SK-N-MC (cell line): ENCODE results near the gene CRKL.
"Not testable (repeated sequence)": the region's sequence is repeated elsewhere in the genome, so short reads cannot be mapped to it uniquely, and the experiment has no call there.

ENCODE experiments used
- DNase-seq: peaks from one replicate; pipeline ENCODE4 v3.0.0-alpha.2; 2011; ENCODE audit warnings: low read depth, low spot score
- H3K27ac ChIP-seq: fragments of 200-600 bp; sonication (generic); 2 replicates; pipeline ENCODE4 v1.5.1; 2016; ENCODE audit warnings: mixed run types
- H3K36me3 ChIP-seq: fragments of 200-600 bp; sonication (generic); 2 replicates; pipeline ENCODE4 v1.6.1; 2017; ENCODE audit warnings: antibody characterized with exemption, low read length, mixed read lengths; ENCODE audit not compliant: insufficient read depth
- H3K4me3 ChIP-seq: fragments of 200-600 bp; sonication (generic); 2 replicates; pipeline ENCODE4 v1.5.1; 2016
- H3K9ac ChIP-seq: fragments of 200-600 bp; sonication (generic); 2 replicates; pipeline ENCODE4 v1.8.0; 2017; ENCODE audit warnings: mixed run types, mixed read lengths; ENCODE audit not compliant: insufficient read length
- H3K9me3 ChIP-seq: fragments of 200-600 bp; sonication (generic); 2 replicates; pipeline ENCODE4 v1.6.1; 2017; ENCODE audit warnings: low read depth, mild to moderate bottlenecking, antibody characterized with exemption, low read length, moderate library complexity, mixed read lengths
- EZH2 ChIP-seq: fragments of 200-600 bp; sonication (generic); IDR thresholded peaks from one replicate; pipeline ENCODE4 v1.6.1; 2017; ENCODE audit warnings: antibody characterized with exemption
- FOXP2 ChIP-seq: optimal IDR thresholded peaks from 2 replicates; pipeline ENCODE3; 2011; ENCODE audit warnings: mild to moderate bottlenecking, moderate library complexity; ENCODE audit not compliant: insufficient read depth; ENCODE audit errors: extremely low read length, control extremely low read depth
- POLR2AphosphoS5 ChIP-seq: IDR thresholded peaks from 2 replicates; pipeline ENCODE4 v1.6.1; 2012; ENCODE audit warnings: mild to moderate bottlenecking, low read depth, low read length, borderline replicate concordance

CRKL gene

DNA sequence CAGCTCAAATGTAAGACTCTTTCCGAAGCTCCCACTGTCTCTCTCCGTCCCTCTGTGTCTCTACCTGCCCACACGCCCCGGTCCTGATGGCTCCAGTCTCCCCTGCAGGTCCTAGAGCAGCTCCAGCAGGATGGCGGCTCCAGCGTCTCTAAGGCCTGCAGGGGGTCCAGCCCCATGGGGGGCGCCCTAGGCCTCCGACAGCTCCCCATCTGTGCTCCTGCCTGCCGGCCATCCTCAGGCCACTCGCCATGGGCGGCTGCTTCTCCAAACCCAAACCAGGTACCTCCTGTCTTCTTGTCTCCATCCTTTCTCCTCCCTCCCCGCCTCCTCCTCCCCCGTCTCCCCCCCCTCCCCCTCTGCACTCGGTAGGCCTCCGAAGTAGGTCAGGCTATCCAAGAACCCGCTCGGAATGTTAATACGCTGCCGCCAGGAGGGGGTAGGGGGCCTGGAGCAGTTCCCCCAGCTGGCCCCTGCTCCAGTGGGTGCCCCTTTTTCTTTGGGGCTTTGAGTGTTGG, 50.5 kb downstream of the CRKL start:
- Histone ChIP-seq H3K36me3 (no peaks in the 10 kb centered on the region), H3K4me3 (no peak overlapping the region), H3K27ac (no peak overlapping the region), H3K9me3 (no peaks in the 10 kb centered on the region), H3K9ac (no peak overlapping the region)
- DNase-seq, result no peak
- TF ChIP-seq FOXP2 (no peak), POLR2AphosphoS5 (no peak), EZH2 (no peak)

DNA sequence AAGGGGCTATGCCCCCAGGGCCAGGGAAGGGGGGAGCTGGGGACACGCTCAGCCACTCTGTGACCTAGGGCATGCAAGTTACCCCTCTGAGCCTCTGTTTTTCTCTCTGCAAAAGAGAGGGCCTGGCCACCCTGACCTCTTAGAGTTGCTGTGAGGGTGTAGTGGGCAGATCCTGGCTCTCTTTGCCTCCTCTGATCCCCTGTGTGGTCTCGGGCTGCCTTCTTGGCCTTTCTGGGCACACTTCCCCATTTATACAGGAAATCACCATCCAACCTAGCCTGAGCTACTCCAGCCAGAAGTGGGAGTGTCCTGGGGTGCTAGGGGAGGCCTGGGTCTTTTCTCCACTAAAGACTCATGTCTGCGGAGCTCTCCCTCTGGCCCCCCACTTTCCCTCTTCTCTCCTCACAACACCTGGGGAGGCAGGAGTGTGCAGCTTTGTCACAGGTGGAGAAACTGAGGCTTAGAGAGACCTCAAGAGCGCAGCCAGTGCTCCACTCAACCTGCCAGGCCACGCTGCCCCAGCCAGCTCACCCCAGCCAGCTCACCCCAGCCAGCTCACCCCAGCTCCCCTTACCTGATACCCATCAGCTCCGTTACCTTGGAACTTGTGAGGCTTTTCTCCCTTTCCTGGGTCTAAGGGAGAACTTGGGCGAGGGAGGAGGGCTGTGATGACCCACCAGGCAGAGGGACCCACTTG, 51.2 kb downstream of the CRKL start:
- Histone ChIP-seq H3K9me3 (no peaks in the 10 kb centered on the region), H3K4me3 (no peak overlapping the region), H3K27ac (no peak overlapping the region), H3K36me3 (no peaks in the 10 kb centered on the region), H3K9ac (no peak overlapping the region)
- DNase-seq, result no peak
- TF ChIP-seq POLR2AphosphoS5 (no peak), FOXP2 (no peak), EZH2 (no peak)

DNA sequence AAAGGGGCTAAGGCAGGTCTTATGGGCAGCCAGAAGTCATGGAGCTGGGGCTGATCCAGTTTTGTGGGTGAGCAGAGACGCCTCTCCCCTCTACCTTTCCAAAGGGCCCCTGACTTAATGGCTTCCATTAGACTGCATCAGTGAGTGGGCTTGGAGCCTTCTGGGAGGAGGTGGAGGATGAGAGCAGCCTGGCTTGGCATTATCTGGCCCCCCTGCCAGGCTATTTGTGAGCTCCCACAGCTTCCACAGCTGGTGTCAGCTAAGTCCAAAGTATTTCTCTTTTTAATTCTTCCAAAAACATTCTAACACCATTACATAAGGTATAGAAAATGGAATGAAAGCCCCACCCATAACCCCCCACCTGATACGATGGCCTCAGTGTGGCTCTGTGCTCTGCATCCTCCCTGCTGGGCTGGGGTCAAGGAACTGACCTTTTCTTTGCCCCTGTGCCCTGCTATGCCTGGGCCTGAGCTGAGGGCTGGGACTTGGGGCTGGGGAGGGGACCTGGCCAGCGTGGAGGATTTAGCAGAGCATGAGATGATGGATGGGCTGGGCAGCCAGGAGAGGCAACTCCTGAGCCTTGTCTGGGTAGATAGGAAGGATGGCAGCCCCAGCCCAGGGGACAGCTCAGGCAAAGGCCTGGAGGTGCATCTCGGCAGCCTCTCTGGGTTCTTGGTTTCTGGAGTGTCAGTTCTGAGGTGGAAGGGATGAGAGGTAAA, 53.9 kb downstream of the CRKL start:
- TF ChIP-seq EZH2 (no peak), FOXP2 (no peak), POLR2AphosphoS5 (no peak)
- H3K9me3 ChIP-seq, result no peaks in the 10 kb centered on the region
- H3K36me3 ChIP-seq, result no peaks in the 10 kb centered on the region
- H3K27ac ChIP-seq, result no peak overlapping the region
- H3K4me3 ChIP-seq, result no peak overlapping the region
- DNase-seq, result no peak
- H3K9ac ChIP-seq, result no peak overlapping the region

DNA sequence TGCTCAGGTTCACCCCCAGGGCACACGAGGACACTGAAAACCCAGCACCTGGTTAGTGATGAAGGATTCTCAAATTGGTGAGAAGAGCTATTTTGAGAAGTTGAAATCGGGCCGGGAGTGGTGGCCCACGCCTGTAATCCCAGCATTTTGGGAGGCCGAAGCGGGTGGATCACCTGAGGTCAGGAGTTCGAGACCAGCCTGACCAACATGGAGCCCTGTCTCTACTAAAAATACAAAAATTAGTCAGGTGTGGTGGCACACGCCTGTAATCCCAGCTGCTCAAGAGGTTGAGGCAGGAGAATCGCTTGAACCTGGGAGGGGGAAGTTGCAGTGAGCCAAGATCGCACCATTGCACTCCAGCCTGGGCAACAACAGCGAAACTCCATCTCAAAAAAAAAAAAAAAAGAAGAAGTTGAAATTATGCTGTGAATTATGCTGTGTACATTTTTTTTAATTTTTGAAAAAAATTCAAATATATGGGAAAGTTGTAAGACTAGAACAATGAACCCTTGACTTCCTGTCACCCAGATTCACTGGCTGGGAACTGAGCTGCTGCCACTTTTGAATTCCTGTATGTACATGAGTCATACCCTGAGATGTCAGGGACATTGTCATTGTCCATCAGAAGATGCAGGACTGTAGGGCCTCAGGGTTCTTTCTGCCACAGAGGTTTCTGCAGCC, 54.9 kb downstream of the CRKL start:
- not testable (repeated sequence) for H3K9ac ChIP-seq, DNase-seq, H3K27ac ChIP-seq, H3K9me3 ChIP-seq, H3K36me3 ChIP-seq, H3K4me3 ChIP-seq

DNA sequence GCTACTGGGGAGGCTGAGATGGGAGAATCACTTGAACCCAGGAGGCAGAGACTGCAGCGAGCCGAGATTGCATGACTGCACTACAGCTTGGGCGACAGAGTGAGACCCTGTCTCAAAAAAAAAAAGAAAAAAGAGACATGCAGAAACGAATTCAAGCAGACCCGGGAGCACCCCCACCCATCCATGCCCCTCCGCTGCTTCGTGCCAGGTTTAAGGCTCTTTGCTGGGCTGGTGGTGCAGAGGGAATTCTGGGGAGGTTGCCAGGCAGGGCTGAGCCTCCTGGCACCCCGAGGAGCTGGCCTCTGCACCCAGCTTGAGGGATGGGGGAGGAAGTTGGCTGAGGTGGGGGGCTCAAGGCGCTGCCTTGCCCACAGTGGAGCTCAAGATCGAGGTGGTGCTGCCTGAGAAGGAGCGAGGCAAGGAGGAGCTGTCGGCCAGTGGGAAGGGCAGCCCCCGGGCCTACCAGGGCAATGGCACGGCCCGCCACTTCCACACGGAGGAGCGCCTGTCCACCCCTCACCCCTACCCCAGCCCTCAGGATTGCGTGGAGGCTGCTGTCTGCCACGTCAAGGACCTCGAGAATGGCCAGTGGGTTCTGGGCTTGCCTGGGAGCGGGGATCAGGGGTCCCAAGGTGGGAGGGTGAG, 55.8 kb downstream of the CRKL start:
- Histone ChIP-seq H3K9me3 (no peaks in the 10 kb centered on the region), H3K4me3 (no peak overlapping the region), H3K9ac (no peak overlapping the region), H3K27ac (no peak overlapping the region), H3K36me3 (no peaks in the 10 kb centered on the region)
- TF ChIP-seq FOXP2 (no peak), EZH2 (no peak), POLR2AphosphoS5 (no peak)
- no peak for DNase-seq

DNA sequence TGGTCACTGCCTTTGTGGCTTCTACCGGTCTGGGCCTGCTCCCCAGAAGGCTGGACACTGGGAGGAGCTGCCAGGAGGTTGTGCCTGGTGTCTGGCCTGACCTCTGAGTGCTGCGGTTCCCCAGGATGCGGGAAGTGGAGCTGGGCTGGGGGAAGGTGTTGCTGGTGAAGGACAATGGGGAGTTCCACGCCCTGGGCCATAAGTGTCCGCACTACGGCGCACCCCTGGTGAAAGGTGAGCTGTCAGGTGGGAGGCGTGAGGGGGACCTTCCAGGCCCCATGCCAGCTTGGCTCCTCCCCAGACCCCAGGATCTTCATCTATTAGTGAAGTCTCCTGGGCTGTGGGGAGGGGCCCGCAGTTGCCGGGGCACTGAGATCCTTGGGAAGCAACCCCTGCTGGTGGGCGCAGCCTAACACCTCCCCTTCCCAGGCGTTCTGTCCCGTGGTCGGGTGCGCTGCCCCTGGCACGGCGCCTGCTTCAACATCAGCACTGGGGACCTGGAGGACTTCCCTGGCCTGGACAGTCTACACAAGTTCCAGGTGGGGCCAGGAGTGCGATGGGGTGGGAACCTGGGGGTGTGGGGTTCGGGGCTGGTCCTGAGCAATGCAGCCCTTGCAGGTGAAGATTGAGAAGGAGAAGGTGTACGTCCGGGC, 56.6 kb downstream of the CRKL start:
- no peak for DNase-seq
- Histone ChIP-seq H3K9ac (no peak overlapping the region), H3K27ac (no peak overlapping the region), H3K9me3 (peaks cover 4% of the 10 kb centered on the region; the same call in 1 of the 2 replicates), H3K36me3 (no peaks in the 10 kb centered on the region), H3K4me3 (no peak overlapping the region)
- TF ChIP-seq EZH2 (no peak), POLR2AphosphoS5 (no peak), FOXP2 (no peak)

DNA sequence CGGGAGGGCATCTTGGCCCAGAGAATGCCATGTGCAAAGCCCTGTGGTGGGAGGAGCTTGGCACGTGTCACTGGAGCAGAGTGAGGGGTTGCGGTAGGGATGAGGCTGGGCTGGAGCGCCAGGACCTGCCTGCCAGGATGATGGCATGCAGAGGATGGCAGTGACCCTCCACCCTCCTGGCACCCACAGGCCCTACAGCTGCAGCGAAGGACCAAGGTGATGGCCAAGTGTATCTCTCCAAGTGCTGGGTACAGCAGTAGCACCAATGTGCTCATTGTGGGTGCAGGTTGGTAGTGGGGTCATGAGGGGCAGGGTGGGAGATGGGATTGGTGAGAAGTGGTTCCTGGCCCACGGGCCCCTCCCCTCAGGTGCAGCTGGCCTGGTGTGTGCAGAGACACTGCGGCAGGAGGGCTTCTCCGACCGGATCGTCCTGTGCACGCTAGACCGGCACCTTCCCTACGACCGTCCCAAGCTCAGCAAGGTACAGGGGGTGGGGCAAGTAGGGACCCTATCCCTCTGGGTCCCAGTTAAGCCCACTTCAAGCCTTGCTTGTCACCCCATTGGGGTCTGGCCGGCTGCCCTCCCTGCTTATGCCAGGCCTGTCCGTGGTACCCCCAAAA, 57.2 kb downstream of the CRKL start:
- H3K36me3 ChIP-seq, result no peaks in the 10 kb centered on the region
- DNase-seq, result no peak
- no peak overlapping the region for H3K4me3 ChIP-seq
- no peak overlapping the region for H3K27ac ChIP-seq
- no peak overlapping the region for H3K9ac ChIP-seq
- H3K9me3 ChIP-seq, result peaks cover 7% of the 10 kb centered on the region; the same call in 1 of the 2 replicates
- TF ChIP-seq EZH2 (no peak), POLR2AphosphoS5 (no peak), FOXP2 (no peak)
